SU-DHL-6 (cell line): Measurements from ENCODE around the gene ATF7IP.

Source experiments
- H2AFZ ChIP-seq: fragments of 200-600 bp; sonication (generic); 2 replicates; pipeline ENCODE4 v1.6.1; 2014; ENCODE audit warnings: low read depth, mild to moderate bottlenecking, moderate library complexity, mixed read lengths, antibody characterized with exemption, low read length; ENCODE audit not compliant: severe bottlenecking
- H3F3A ChIP-seq: fragments of 200-600 bp; shearing (Covaris generic); 2 replicates; pipeline ENCODE4 v1.6.0; 2016; ENCODE audit warnings: antibody characterized with exemption, mild to moderate bottlenecking; ENCODE audit not compliant: insufficient read depth
- H3K27ac ChIP-seq: fragments of 200-600 bp; sonication (generic); 2 replicates; pipeline ENCODE4 v1.5.1; 2016; ENCODE audit warnings: low read depth, mild to moderate bottlenecking, low read length, moderate library complexity, mixed read lengths
- H3K27me3 ChIP-seq: fragments of 200-600 bp; sonication (generic), shearing (Covaris generic); 2 replicates; pipeline ENCODE4 v1.6.0; 2014; ENCODE audit warnings: mild to moderate bottlenecking, low read length
- H3K36me3 ChIP-seq: fragments of 200-600 bp; sonication (generic); 2 replicates; pipeline ENCODE4 v1.6.1; 2014; ENCODE audit warnings: mild to moderate bottlenecking, low read length, mixed read lengths
- H3K4me2 ChIP-seq: fragments of 300-600, 200-600 bp; shearing (Covaris generic), sonication (generic); 2 replicates; pipeline ENCODE4 v1.6.0; 2014; ENCODE audit warnings: low read length, low read depth, mild to moderate bottlenecking; ENCODE audit not compliant: poor library complexity, severe bottlenecking
- H3K4me3 ChIP-seq: fragments of 200-600 bp; sonication (generic); 2 replicates; pipeline ENCODE4 v1.5.1; 2014; ENCODE audit warnings: antibody characterized with exemption, low read length, mild to moderate bottlenecking, mixed read lengths; ENCODE audit not compliant: insufficient read depth, poor library complexity, severe bottlenecking
- H3K79me2 ChIP-seq: fragments of 200-600 bp; sonication (generic); 2 replicates; pipeline ENCODE4 v1.6.1; 2014; ENCODE audit warnings: mild to moderate bottlenecking, low read length, moderate library complexity; ENCODE audit not compliant: insufficient read depth
- H3K9ac ChIP-seq: fragments of 200-600 bp; sonication (generic); 2 replicates; pipeline ENCODE4 v1.7.0; 2014; ENCODE audit warnings: mild to moderate bottlenecking, low read length
- H3K9me2 ChIP-seq: fragments of 200-600 bp; sonication (generic); replicated peaks from 2 replicates; pipeline ENCODE4 v1.6.1; 2014; ENCODE audit warnings: low read length; ENCODE audit not compliant: insufficient read depth
- H3K9me3 ChIP-seq: fragments of 200-600 bp; sonication (generic); 2 replicates; pipeline ENCODE4 v1.6.1; 2014; ENCODE audit warnings: low read length, mixed read lengths; ENCODE audit not compliant: insufficient read depth
- H4K20me1 ChIP-seq: fragments of 200-600 bp; sonication (generic); 2 replicates; pipeline ENCODE4 v1.6.1; 2014; ENCODE audit warnings: low read depth, mild to moderate bottlenecking, antibody characterized with exemption, low read length, moderate library complexity, mixed read lengths
- EZH2phosphoT487 ChIP-seq: fragments of 200-600 bp; sonication (generic), shearing (Covaris generic); conservative IDR thresholded peaks from 2 replicates; pipeline ENCODE4 v1.6.1; 2018; ENCODE audit warnings: mild to moderate bottlenecking, antibody characterized with exemption, low read length, moderate library complexity, mixed read lengths
- TF ChIP-seq, protein P1 (sequence below): fragments of 200-600 bp; sonication (generic); IDR thresholded peaks from one replicate; pipeline ENCODE4 v1.5.1; 2017; ENCODE audit warnings: antibody characterized with exemption, mild to moderate bottlenecking, low read length, moderate library complexity; ENCODE audit not compliant: insufficient read depth, poor library complexity, severe bottlenecking

ATF7IP gene

DNA sequence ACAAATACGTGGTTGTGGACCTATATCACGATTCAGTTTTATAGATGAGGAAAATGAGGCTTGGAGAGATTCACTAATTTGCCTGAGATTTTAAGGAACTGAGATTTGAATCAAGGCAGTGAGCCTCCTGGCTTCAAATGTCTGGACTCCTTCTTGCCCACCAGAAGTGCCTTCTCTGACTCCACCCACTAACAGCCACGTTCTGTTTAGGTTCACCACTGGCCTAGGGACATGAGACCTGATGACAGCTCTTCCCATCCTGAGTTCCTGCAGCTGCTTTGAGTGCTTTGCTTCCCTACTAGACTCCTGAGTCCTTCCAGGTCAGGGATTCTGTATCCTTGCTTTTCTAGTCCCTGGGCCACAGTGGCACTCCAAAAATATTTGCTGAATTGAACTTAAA lies 145.1 kb downstream of the ATF7IP start:
- H3K27me3 ChIP-seq: no peaks in the 10 kb centered on the region
- H3K4me2 ChIP-seq: no peak overlapping the region
- no peaks in the 10 kb centered on the region for H3K79me2 ChIP-seq
- no peaks in the 10 kb centered on the region for H3K36me3 ChIP-seq
- no peak for TF ChIP-seq EZH2phosphoT487
- TF ChIP-seq, protein P1, sequence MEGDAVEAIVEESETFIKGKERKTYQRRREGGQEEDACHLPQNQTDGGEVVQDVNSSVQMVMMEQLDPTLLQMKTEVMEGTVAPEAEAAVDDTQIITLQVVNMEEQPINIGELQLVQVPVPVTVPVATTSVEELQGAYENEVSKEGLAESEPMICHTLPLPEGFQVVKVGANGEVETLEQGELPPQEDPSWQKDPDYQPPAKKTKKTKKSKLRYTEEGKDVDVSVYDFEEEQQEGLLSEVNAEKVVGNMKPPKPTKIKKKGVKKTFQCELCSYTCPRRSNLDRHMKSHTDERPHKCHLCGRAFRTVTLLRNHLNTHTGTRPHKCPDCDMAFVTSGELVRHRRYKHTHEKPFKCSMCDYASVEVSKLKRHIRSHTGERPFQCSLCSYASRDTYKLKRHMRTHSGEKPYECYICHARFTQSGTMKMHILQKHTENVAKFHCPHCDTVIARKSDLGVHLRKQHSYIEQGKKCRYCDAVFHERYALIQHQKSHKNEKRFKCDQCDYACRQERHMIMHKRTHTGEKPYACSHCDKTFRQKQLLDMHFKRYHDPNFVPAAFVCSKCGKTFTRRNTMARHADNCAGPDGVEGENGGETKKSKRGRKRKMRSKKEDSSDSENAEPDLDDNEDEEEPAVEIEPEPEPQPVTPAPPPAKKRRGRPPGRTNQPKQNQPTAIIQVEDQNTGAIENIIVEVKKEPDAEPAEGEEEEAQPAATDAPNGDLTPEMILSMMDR: no peak
- H3F3A ChIP-seq: no peaks in the 10 kb centered on the region
- no peak overlapping the region for H3K27ac ChIP-seq
- H4K20me1 ChIP-seq: no peaks in the 10 kb centered on the region
- H3K9me3 ChIP-seq: no peaks in the 10 kb centered on the region
- H3K9me2 ChIP-seq: no peaks in the 10 kb centered on the region
- H2AFZ ChIP-seq: no peak overlapping the region
- no peak overlapping the region for H3K9ac ChIP-seq
- no peak overlapping the region for H3K4me3 ChIP-seq

DNA sequence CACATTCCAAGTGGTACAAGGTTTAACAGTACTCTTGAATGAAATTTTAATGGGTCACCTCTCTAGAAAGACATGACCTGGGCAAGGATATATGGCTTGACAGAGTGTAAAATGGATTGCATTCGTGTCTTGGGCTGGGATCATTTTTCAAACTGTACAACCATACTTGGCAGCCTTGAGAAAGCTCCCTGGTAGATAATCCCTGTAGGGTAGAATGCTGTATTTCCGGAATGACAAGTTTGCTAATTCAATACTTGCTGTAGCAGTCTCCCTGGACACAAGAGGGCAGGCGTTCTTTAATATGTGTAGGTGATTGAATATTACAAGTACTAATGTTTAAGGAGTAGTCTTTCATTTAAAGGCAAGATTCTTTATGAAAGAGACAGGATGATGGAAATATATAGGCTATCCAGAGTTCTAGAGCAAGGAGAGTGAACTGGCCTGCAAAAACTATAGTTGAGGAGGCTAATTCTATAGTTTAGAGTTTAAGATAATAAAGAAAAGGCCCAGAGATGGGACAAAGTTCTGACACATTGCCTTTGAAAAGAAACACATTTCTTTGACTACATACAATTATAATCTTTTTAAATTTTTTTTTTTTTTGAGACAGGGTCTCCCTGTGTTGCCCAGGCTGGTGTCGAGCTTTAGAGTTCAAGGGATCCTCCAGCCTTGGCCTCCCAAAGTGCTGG lies 148.8 kb downstream of the ATF7IP start:
- H3K9me3 ChIP-seq: no peaks in the 10 kb centered on the region
- H3K4me2 ChIP-seq: no peak overlapping the region
- no peak overlapping the region for H2AFZ ChIP-seq
- no peaks in the 10 kb centered on the region for H3F3A ChIP-seq
- H4K20me1 ChIP-seq: no peaks in the 10 kb centered on the region
- H3K9me2 ChIP-seq: no peaks in the 10 kb centered on the region
- H3K9ac ChIP-seq: no peak overlapping the region
- H3K36me3 ChIP-seq: no peaks in the 10 kb centered on the region
- no peaks in the 10 kb centered on the region for H3K27me3 ChIP-seq
- no peak for TF ChIP-seq EZH2phosphoT487
- TF ChIP-seq, protein P1: peak; percentile 12
- H3K4me3 ChIP-seq: no peak overlapping the region
- no peaks in the 10 kb centered on the region for H3K79me2 ChIP-seq
- no peak overlapping the region for H3K27ac ChIP-seq

DNA sequence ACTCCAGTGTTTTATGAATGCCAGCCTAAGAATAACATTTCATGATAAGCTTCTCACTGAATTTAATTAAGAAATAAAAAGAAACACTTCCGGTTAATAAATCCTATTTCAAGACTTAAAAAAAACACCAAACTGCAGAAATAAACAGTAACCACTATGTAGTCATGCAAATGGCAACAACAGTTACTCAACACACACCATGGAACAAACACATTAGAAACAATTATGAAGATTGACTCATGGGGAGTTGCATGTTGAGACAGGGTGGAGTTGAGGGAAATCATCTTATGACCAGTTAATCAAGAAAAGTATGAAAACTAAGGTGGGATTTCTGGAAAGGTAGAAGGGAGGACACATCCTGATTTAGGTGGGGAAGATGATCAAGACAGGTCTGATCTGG lies 149.5 kb downstream of the ATF7IP start:
- TF ChIP-seq, protein P1: no peak
- TF ChIP-seq EZH2phosphoT487: no peak
- no peaks in the 10 kb centered on the region for H3K36me3 ChIP-seq
- no peaks in the 10 kb centered on the region for H3K79me2 ChIP-seq
- no peak overlapping the region for H3K4me2 ChIP-seq
- H3K4me3 ChIP-seq: no peak overlapping the region
- no peaks in the 10 kb centered on the region for H3K9me2 ChIP-seq
- H3K27ac ChIP-seq: no peak overlapping the region
- H3K9ac ChIP-seq: no peak overlapping the region
- no peaks in the 10 kb centered on the region for H3K27me3 ChIP-seq
- H4K20me1 ChIP-seq: no peaks in the 10 kb centered on the region
- H3F3A ChIP-seq: no peaks in the 10 kb centered on the region
- H2AFZ ChIP-seq: no peak overlapping the region
- H3K9me3 ChIP-seq: no peaks in the 10 kb centered on the region

DNA sequence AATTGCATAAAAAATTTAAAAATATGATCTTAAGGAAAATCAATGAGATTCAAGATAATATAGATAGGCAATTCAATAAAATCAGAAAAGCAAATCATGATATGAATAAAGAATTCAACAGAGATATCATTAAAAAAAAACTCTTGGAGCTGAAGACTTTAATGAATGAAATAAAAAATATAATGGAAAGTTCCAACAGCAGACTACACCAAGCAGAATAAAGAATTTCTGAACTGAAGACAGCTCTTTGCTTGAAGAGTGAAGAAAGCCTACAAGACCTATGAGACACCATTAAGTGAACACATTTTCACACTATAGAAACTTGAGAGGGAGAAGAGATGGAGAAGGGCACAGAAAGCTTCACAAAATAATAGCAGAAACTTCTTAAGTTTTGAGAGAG lies 156.3 kb downstream of the ATF7IP start:
- no peaks in the 10 kb centered on the region for H3K36me3 ChIP-seq
- H3K4me3 ChIP-seq: no peak overlapping the region
- no peaks in the 10 kb centered on the region for H3K27me3 ChIP-seq
- no peak overlapping the region for H3K27ac ChIP-seq
- no peak overlapping the region for H2AFZ ChIP-seq
- H3K79me2 ChIP-seq: no peaks in the 10 kb centered on the region
- H4K20me1 ChIP-seq: no peaks in the 10 kb centered on the region
- no peaks in the 10 kb centered on the region for H3K9me3 ChIP-seq
- no peak overlapping the region for H3K9ac ChIP-seq
- no peak overlapping the region for H3K4me2 ChIP-seq
- no peaks in the 10 kb centered on the region for H3F3A ChIP-seq
- H3K9me2 ChIP-seq: no peaks in the 10 kb centered on the region
- TF ChIP-seq, protein P1: no peak
- TF ChIP-seq EZH2phosphoT487: no peak
